ENCODE measurements around the gene PCIF1. TPM values are rescaled to one million over a fixed set of nuclear protein-coding genes. Genes with fewer than 3 reads are reported as not detected.

The PCIF1 gene
- total and polyA plus RNA-seq, 9 of the 15 experiments (the other 6 are each of a cell fraction or from before 2014, with no cell fraction given), result 5.8 to 29.4 (median 11.3) TPM

- ATAC-seq (peak; percentile 24), FAIRE-seq (no peak), DNase-seq (ENCODE audit: extremely low read depth in 1 of 4, low spot score in 3 of 4) (peak in 3 of 4 experiments; percentile 53 to 68 (median 68))
- peak overlapping the region; percentile 100 for H3K9ac ChIP-seq (ENCODE audit: insufficient read depth in 1 of 2, low read depth in 2 of 2, low read length in 2 of 2)
- no peaks in the 10 kb centered on the region for H3K27me3 ChIP-seq (ENCODE audit: control insufficient read depth in 2 of 2, insufficient read depth in 2 of 2, low read length in 2 of 2)
- 2% methylated on average over 30 of the region's 34 CpGs for WGBS (ENCODE audit: insufficient coverage, low coverage, missing lambda C conversion rate)
- in situ Hi-C loops (cut with MboI), result no loop called here
- H3K9me1 ChIP-seq (ENCODE audit: control insufficient read depth, insufficient read depth, low read length), result no peaks in the 10 kb centered on the region
- H2AFZ ChIP-seq (ENCODE audit: low read depth, low read length), result peak overlapping the region; percentile 89
- H4K20me1 ChIP-seq (replicated peaks; ENCODE audit: control insufficient read depth, insufficient read depth, low read length), result peaks cover 27% of the 10 kb centered on the region
- peaks cover 21% of the 10 kb centered on the region for H3K36me3 ChIP-seq (ENCODE audit: control insufficient read depth, insufficient read depth, low read length)
- peaks cover 12 to 26% of the 10 kb centered on the region in 2 experiments; a peak in 4 of 5 replicates for H3K4me1 ChIP-seq (replicated peaks in 1 of 2; ENCODE audit: control insufficient read depth in 2 of 2, insufficient read depth in 2 of 2, low read length in 2 of 2)
- intact Hi-C loops (cut with micrococcal nuclease), result loop anchor here (2.0 to 10.0 kb wide), 2 partner anchors 77 to 139 kb away; partner anchors contain the start of genes ACOT8, DNTTIP1, WFDC3 and ZSWIM3
- no peaks in the 10 kb centered on the region for H3K9me3 ChIP-seq (replicated peaks; ENCODE audit: control insufficient read depth, insufficient read depth, low read depth, low read length)
- H3K79me2 ChIP-seq (ENCODE audit: control insufficient read depth, insufficient read depth, low read length), result peaks cover 21% of the 10 kb centered on the region
- ChIA-PET POLR2A (interaction anchor here (0.6 to 4.9 kb wide), 36 partner anchors 10 to 582 kb away, joined by 3 to 91 read pairs (median 4); partner anchors contain the start of genes CTSA, DNTTIP1, NEURL2 and PLTP), CTCF (ENCODE audit: low intra/inter-chr PET ratio) (interaction anchor here (1.5 kb wide), 1 partner anchor 29 kb away, joined by 10 read pairs; no protein-coding TSS in a partner anchor)
- BruUV-seq (replicated peaks), result no TSS peak
- H3K4me2 ChIP-seq (ENCODE audit: insufficient read depth, low read length), result peak overlapping the region; percentile 90
- peak overlapping the region; percentile 100 for H3K27ac ChIP-seq (ENCODE audit: extremely low read depth, low read depth, low read length)
- peak overlapping the region; percentile 99 for H3K4me3 ChIP-seq
- TF ChIP-seq ATF1 (CRISPR knock-in tag; IDR thresholded peaks at IDR 0.05) (no peak), ATF1 (tag; IDR thresholded peaks at IDR 0.05) (peak; percentile 89), BCOR (IDR thresholded peaks at IDR 0.05) (peak; percentile 98), KAT7 (CRISPR knock-in tag; IDR thresholded peaks at IDR 0.05; ENCODE audit: borderline replicate concordance) (peak; percentile 76; the same call in 1 of the 2 replicates), ZFP91 (CRISPR knock-in tag; IDR thresholded peaks at IDR 0.05) (0 out of 2 replicates have a peak, but pooled peaks have one; percentile 51), EP300 (IDR thresholded peaks at IDR 0.05; ENCODE audit: low read length) (no peak), TRIM28 (IDR thresholded peaks at IDR 0.05) (peak; percentile 3; the same call in 1 of the 2 replicates), ERF (CRISPR knock-in tag; IDR thresholded peaks at IDR 0.05) (no peak), BRF1 (IDR thresholded peaks at IDR 0.05; ENCODE audit: borderline replicate concordance, extremely low read depth, insufficient read length) (no peak), LCOR (CRISPR knock-in tag; IDR thresholded peaks at IDR 0.05) (peak; percentile 86; the same call in 1 of the 2 replicates), FOXJ2 (tag; IDR thresholded peaks at IDR 0.05) (0 out of 2 replicates have a peak, but pooled peaks have one; percentile 25), ZNF224 (CRISPR knock-in tag; IDR thresholded peaks at IDR 0.05) (0 out of 2 replicates have a peak, but pooled peaks have one; percentile 5), BRD4 (IDR thresholded peaks at IDR 0.05) (peak; percentile 36; the same call in 1 of the 2 replicates), ZNF77 (CRISPR knock-in tag; IDR thresholded peaks at IDR 0.05) (0 out of 2 replicates have a peak, but pooled peaks have one; percentile 20), TEAD1 (CRISPR knock-in tag; IDR thresholded peaks at IDR 0.05) (no peak), CEBPB (tag; IDR thresholded peaks at IDR 0.05) (peak; percentile 56), TAL1 (IDR thresholded peaks at IDR 0.05) (no peak)
- TF ChIP-seq, protein P1, sequence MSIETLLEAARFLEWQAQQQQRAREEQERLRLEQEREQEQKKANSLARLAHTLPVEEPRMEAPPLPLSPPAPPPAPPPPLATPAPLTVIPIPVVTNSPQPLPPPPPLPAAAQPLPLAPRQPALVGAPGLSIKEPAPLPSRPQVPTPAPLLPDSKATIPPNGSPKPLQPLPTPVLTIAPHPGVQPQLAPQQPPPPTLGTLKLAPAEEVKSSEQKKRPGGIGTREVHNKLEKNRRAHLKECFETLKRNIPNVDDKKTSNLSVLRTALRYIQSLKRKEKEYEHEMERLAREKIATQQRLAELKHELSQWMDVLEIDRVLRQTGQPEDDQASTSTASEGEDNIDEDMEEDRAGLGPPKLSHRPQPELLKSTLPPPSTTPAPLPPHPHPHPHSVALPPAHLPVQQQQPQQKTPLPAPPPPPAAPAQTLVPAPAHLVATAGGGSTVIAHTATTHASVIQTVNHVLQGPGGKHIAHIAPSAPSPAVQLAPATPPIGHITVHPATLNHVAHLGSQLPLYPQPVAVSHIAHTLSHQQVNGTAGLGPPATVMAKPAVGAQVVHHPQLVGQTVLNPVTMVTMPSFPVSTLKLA (conservative IDR thresholded peaks at IDR 0.05), result peak in 1 of 2 experiments; percentile 13; a peak in 1 of 4 replicates
- TF ChIP-seq, protein P2, sequence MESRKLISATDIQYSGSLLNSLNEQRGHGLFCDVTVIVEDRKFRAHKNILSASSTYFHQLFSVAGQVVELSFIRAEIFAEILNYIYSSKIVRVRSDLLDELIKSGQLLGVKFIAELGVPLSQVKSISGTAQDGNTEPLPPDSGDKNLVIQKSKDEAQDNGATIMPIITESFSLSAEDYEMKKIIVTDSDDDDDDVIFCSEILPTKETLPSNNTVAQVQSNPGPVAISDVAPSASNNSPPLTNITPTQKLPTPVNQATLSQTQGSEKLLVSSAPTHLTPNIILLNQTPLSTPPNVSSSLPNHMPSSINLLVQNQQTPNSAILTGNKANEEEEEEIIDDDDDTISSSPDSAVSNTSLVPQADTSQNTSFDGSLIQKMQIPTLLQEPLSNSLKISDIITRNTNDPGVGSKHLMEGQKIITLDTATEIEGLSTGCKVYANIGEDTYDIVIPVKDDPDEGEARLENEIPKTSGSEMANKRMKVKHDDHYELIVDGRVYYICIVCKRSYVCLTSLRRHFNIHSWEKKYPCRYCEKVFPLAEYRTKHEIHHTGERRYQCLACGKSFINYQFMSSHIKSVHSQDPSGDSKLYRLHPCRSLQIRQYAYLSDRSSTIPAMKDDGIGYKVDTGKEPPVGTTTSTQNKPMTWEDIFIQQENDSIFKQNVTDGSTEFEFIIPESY (CRISPR knock-in tag; IDR thresholded peaks at IDR 0.05), result 0 out of 2 replicates have a peak, but pooled peaks have one; percentile 9
Observed at GRCh38 chr20:45934046-45934585, 367 bp upstream of the PCIF1 start.

Data from K562 (cell line).